ENCODE measurements around the gene CDADC1. TPM values are rescaled to one million over a fixed set of nuclear protein-coding genes. Genes with fewer than 3 reads are reported as not detected.

CDADC1 gene
- total RNA-seq, 1 donor from 2014 or later, result 4.9 TPM

- ATAC-seq, result no peak
These were observed 48.9 kb downstream of the CDADC1 start for GRCh38 chr13:49296659-49297058.

- ATAC-seq, result no peak
These were observed 49.6 kb downstream of the CDADC1 start for GRCh38 chr13:49297338-49297737.

- no peak for ATAC-seq
These were observed 50.7 kb downstream of the CDADC1 start for GRCh38 chr13:49298416-49298815.

- ATAC-seq, result no peak
These were observed 51.3 kb downstream of the CDADC1 start for GRCh38 chr13:49298903-49299605.

GRCh38 chr13:49300276-49300675 is 52.6 kb downstream of the CDADC1 start:
- no peak for ATAC-seq

GRCh38 chr13:49300739-49301589 is 53.2 kb downstream of the CDADC1 start:
- peak; percentile 76 for ATAC-seq

GRCh38 chr13:49302222-49302621 is 54.5 kb downstream of the CDADC1 start:
- ATAC-seq, result no peak

GRCh38 chr13:49302817-49303216 is 55.1 kb downstream of the CDADC1 start:
- ATAC-seq, result no peak

- ATAC-seq, result no peak
These were observed 56.0 kb downstream of the CDADC1 start for GRCh38 chr13:49303533-49304252.

- ATAC-seq, result no peak
These were observed 56.6 kb downstream of the CDADC1 start for GRCh38 chr13:49304356-49304755.

- ATAC-seq, result no peak
These were observed 57.3 kb downstream of the CDADC1 start for GRCh38 chr13:49304763-49305700.

- no peak for ATAC-seq
These were observed 58.2 kb downstream of the CDADC1 start for GRCh38 chr13:49305792-49306425.

- no peak for ATAC-seq
These were observed 59.6 kb downstream of the CDADC1 start for GRCh38 chr13:49307365-49307764.

- peak; percentile 30 for ATAC-seq
These were observed 60.6 kb downstream of the CDADC1 start for GRCh38 chr13:49308097-49308875.

- ATAC-seq, result no peak
These were observed 61.2 kb downstream of the CDADC1 start for GRCh38 chr13:49308921-49309408.

- no peak for ATAC-seq
These were observed 62.5 kb downstream of the CDADC1 start for GRCh38 chr13:49310251-49310650.

GRCh38 chr13:49311816-49312215 is 64.1 kb downstream of the CDADC1 start:
- no peak for ATAC-seq

GRCh38 chr13:49314344-49314882 is 66.7 kb downstream of the CDADC1 start:
- no peak for ATAC-seq

- ATAC-seq, result no peak
These were observed 67.4 kb downstream of the CDADC1 start for GRCh38 chr13:49315036-49315565.

All from esophagus mucosa (tissue), 1 donor.